B cell (primary cell): Measurements from ENCODE around the gene ELL. TPM values are rescaled to one million over a fixed set of nuclear protein-coding genes. Genes with fewer than 3 reads are reported as not detected.

Experiments
- ATAC-seq: fragments of 200-7000 bp; cut with Tn5 transposase; one replicate; pipeline ENCODE4 v1.10.0; 2021; ENCODE audit warnings: low read depth, mild to moderate bottlenecking, moderate number of reproducible peaks, moderate library complexity
- CTCF ChIA-PET: fragments of 350-600 bp; sonication (Branson Sonifier 250); formaldehyde crosslinking; loops from one replicate; lab custom pipeline; 2021; ENCODE audit warnings: antibody characterized with exemption, inconsistent platforms; lab: Charles Lee
- POLR2A ChIA-PET: fragments of 350-600 bp; sonication (Branson Sonifier 250); formaldehyde crosslinking; loops from one replicate; lab custom pipeline; 2021; ENCODE audit warnings: antibody characterized with exemption; lab: Charles Lee
- DNase-seq: peaks from one replicate; pipeline ENCODE4 v3.0.0; 2013
- H2AFZ ChIP-seq: 2 replicates; pipeline ENCODE4 v1.6.1; 2012; ENCODE audit warnings: mild to moderate bottlenecking, low read depth, low read length; ENCODE audit not compliant: insufficient read depth, poor library complexity, severe bottlenecking
- H3K27ac ChIP-seq, 2 donors: 1 replicate in 1 of 2; 2 replicates in 1 of 2; pipeline ENCODE4 v1.5.1; 2012 to 2013; ENCODE audit warnings: low read length in 2 of 2, mild to moderate bottlenecking in 2 of 2, moderate library complexity in 1 of 2
- H3K27me3 ChIP-seq, 4 experiments: fragments of 200-600 bp in 1 of 4; sonication (generic) in 1 of 4; replicated peaks in 1 of 4; 1 replicate in 2 of 4; 2 replicates in 2 of 4; pipeline versions ENCODE4 v1.6.1 to v1.7.0; 2013 to 2016; ENCODE audit warnings: low read length in 3 of 4, mild to moderate bottlenecking in 2 of 4, mixed read lengths in 1 of 4, moderate library complexity in 1 of 4; ENCODE audit not compliant: insufficient read depth in 4 of 4, control insufficient read depth in 3 of 4; ENCODE audit errors: control extremely low read depth in 1 of 4
- H3K36me3 ChIP-seq, 2 experiments: replicated peaks in 1 of 2; 1 replicate in 1 of 2; 2 replicates in 1 of 2; pipeline versions ENCODE4 v1.6.1 to v1.7.1; 2013; ENCODE audit warnings: low read length in 1 of 2; ENCODE audit not compliant: insufficient read depth in 2 of 2, control insufficient read depth in 1 of 2; ENCODE audit errors: control extremely low read depth in 1 of 2, extremely low read depth in 1 of 2
- H3K4me1 ChIP-seq, 2 donors: fragments of 200-600 bp in 1 of 2; sonication (generic) in 1 of 2; 1 replicate in 1 of 2; 2 replicates in 1 of 2; pipeline versions ENCODE4 v1.5.1 to v1.6.1; 2013 to 2017; ENCODE audit warnings: low read length in 2 of 2; ENCODE audit not compliant: control insufficient read depth in 2 of 2, insufficient read depth in 2 of 2
- H3K4me2 ChIP-seq: replicated peaks from 2 replicates; pipeline ENCODE3; 2012; ENCODE audit warnings: mild to moderate bottlenecking, low read depth, low read length; ENCODE audit not compliant: poor library complexity, severe bottlenecking
- H3K4me3 ChIP-seq, 5 experiments: fragments of 200-600 bp in 1 of 5; sonication (generic) in 1 of 5; 1 replicate in 3 of 5; 2 replicates in 2 of 5; pipeline versions ENCODE4 v1.5.1 to v1.7.0; 2011 to 2016; ENCODE audit warnings: low read length in 4 of 5, mild to moderate bottlenecking in 4 of 5, low read depth in 2 of 5, control low read depth in 1 of 5, moderate library complexity in 1 of 5; ENCODE audit not compliant: insufficient read depth in 1 of 5; ENCODE audit errors: control extremely low read depth in 1 of 5, extremely low read depth in 1 of 5
- H3K79me2 ChIP-seq: fragments of 200-600 bp; sonication (generic); one replicate; pipeline ENCODE4 v1.6.0; 2016; ENCODE audit warnings: low read length; ENCODE audit not compliant: control insufficient read depth, insufficient read depth
- H3K9ac ChIP-seq: fragments of 200-600 bp; sonication (generic); 2 replicates; pipeline ENCODE4 v1.6.1; 2017; ENCODE audit warnings: mild to moderate bottlenecking, low read length, moderate library complexity
- H3K9me3 ChIP-seq, 3 donors: one replicate each; pipeline versions ENCODE4 v1.6.1 to v1.7.1; 2013; ENCODE audit warnings: low read length in 2 of 3; ENCODE audit not compliant: control insufficient read depth in 2 of 3, insufficient read depth in 1 of 3; ENCODE audit errors: control extremely low read depth in 1 of 3
- H4K20me1 ChIP-seq: 2 replicates; pipeline ENCODE4 v1.6.0; 2012; ENCODE audit warnings: mild to moderate bottlenecking, low read length; ENCODE audit not compliant: insufficient read depth, control insufficient read depth, poor library complexity, severe bottlenecking
- H3K27ac Mint-ChIP-seq: one replicate; pipeline ENCODE4 v1.8.0; 2021; ENCODE audit warnings: mixed read lengths
- H3K27me3 Mint-ChIP-seq: one replicate; pipeline ENCODE4 v1.8.0; 2021; ENCODE audit warnings: mixed read lengths
- H3K4me1 Mint-ChIP-seq: one replicate; pipeline ENCODE4 v1.8.0; 2021; ENCODE audit warnings: mixed read lengths
- H3K4me3 Mint-ChIP-seq: one replicate; pipeline ENCODE4 v1.8.0; 2021; ENCODE audit warnings: mixed read lengths
- H3K9me3 Mint-ChIP-seq: one replicate; pipeline ENCODE4 v1.8.0; 2022; ENCODE audit warnings: mixed read lengths; ENCODE audit not compliant: insufficient read depth
- EZH2 ChIP-seq: IDR thresholded peaks from 2 replicates; pipeline ENCODE4 v1.6.1; 2012; ENCODE audit warnings: borderline replicate concordance, low read depth, mild to moderate bottlenecking, moderate library complexity, low read length; ENCODE audit not compliant: insufficient read depth, poor library complexity, severe bottlenecking
- WGBS: methylation state at CpG from one replicate; pipeline ENCODE4 v1.1.5; 2013; ENCODE audit warnings: missing lambda C conversion rate; ENCODE audit not compliant: insufficient coverage; 5-methylcytosine and 5-hydroxymethylcytosine counted together
- intact Hi-C: fragments of 100-400 bp; cut with micrococcal nuclease; formaldehyde crosslinking; loops from one replicate; pipeline ENCODE4 v1.10.0; 2022
- polyA plus RNA-seq: library from polyadenylated mRNA; depleted of rRNA; stranded (reverse); fragments of >200 nt; gene quantifications from 2 replicates; pipeline ENCODE4 v1.2.3, GENCODE V29; 2012
- total RNA-seq, 2 donors: library from RNA; stranded (reverse); fragments of 120-200 nt in 1 of 2; gene quantifications; 1 replicate in 1 of 2; 2 replicates in 1 of 2; pipeline versions ENCODE4 v1.2.3 to v1.2.4, GENCODE V29; 2013 to 2022
- TF ChIP-seq, protein P1 (sequence below): fragments of 200-600 bp; IDR thresholded peaks from one replicate; pipeline ENCODE4 v1.8.0; 2022; ENCODE audit warnings: antibody characterized with exemption, mild to moderate bottlenecking

ELL gene
- total and polyA plus RNA-seq, 2 donors (not counting 1 experiment from before 2014, with no cell fraction given): 21.2 to 31.4 TPM

DNA sequence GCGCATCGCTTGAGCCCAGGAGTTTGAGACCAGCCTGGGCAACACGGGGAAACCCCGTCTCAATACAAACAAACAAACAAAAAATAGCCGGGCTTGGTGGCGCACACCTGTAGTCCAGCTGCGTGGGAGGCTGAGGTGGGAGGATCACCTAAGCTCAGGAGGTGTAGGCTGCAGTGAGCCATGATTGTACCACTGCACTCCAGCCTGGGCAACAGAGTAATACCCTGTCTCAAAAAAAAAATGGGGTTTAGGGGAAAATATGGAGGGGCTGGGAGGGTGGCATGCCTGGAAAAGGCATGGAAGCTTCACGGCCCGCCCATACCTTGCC, 82.0 kb downstream of the ELL start:
- H3K4me1 Mint-ChIP-seq: peaks cover 27% of the 10 kb centered on the region
- H4K20me1 ChIP-seq: peaks cover 27% of the 10 kb centered on the region
- no peak for ATAC-seq
- H3K9me3 Mint-ChIP-seq: no peaks in the 10 kb centered on the region
- no peaks in the 10 kb centered on the region for H3K27me3 Mint-ChIP-seq
- ChIA-PET CTCF (interaction anchor here (0.6 to 3.3 kb wide), 5 partner anchors 11 to 408 kb away, joined by 3 to 11 read pairs (median 4); partner anchors contain the start of gene SSBP4), POLR2A (no interaction called here)
- WGBS: 97% methylated on average over 4 of the region's 9 CpGs
- H3K9me3 ChIP-seq: no peaks in the 10 kb centered on the region
- H3K79me2 ChIP-seq: no peaks in the 10 kb centered on the region
- no peak overlapping the region for H3K4me3 ChIP-seq
- no peak overlapping the region for H3K9ac ChIP-seq
- H3K4me3 Mint-ChIP-seq: no peak overlapping the region
- peaks cover 14 to 33% of the 10 kb centered on the region in 2 donors for H3K4me1 ChIP-seq
- peak overlapping the region; percentile 24 for H3K27ac Mint-ChIP-seq
- H2AFZ ChIP-seq: no peak overlapping the region
- intact Hi-C loops: no loop called here
- H3K27me3 ChIP-seq: no peaks in the 10 kb centered on the region
- no peak for DNase-seq
- peaks cover 0 to 16% of the 10 kb centered on the region in 2 experiments for H3K36me3 ChIP-seq
- no peak for TF ChIP-seq EZH2
- TF ChIP-seq, protein P1, sequence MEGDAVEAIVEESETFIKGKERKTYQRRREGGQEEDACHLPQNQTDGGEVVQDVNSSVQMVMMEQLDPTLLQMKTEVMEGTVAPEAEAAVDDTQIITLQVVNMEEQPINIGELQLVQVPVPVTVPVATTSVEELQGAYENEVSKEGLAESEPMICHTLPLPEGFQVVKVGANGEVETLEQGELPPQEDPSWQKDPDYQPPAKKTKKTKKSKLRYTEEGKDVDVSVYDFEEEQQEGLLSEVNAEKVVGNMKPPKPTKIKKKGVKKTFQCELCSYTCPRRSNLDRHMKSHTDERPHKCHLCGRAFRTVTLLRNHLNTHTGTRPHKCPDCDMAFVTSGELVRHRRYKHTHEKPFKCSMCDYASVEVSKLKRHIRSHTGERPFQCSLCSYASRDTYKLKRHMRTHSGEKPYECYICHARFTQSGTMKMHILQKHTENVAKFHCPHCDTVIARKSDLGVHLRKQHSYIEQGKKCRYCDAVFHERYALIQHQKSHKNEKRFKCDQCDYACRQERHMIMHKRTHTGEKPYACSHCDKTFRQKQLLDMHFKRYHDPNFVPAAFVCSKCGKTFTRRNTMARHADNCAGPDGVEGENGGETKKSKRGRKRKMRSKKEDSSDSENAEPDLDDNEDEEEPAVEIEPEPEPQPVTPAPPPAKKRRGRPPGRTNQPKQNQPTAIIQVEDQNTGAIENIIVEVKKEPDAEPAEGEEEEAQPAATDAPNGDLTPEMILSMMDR: no peak
- H3K4me2 ChIP-seq: no peak overlapping the region
- no peak overlapping the region for H3K27ac ChIP-seq

DNA sequence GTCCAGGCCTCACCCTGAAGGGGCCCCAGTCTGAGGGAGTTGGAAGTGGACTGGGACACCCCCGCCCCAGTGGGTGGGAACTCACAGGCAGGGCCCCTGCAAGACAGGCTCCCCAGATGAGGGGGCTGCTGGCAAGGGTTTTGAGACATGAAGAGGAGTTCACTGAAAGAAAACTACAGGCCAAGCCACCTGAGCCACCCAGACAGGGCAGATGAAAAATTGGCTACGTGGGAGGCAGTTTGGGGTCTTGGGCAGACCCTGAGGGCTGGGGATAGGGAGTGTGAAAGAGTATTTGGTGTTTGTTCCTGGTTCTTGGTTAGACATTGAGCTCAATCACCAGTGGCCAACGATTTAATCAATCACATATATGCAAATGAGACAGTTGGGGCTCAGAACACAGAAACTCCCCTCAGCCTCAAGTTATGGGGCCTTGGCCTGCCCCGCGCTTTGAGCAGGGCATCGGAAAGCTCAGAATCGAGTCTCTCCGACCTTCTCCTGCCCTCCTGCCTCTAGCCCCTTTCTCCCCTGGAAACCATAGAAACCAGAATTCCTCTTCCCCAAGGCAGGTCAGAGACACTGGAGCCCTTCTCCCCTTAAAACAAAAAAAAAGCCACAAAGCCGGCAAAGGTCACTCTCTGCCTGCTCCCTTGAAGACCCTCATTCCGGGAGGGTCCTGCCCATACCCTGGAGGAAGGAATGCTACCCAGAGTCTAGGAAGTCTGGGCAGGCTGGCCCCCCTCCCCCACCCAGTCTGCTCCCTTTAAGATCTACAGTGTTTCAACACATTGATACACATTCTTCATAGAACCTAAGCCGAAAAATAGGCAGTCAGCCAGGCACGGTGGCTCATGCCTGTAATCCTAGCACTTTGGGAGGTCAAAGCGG, 82.6 kb downstream of the ELL start:
- Histone ChIP-seq H3K27me3 (no peaks in the 10 kb centered on the region), H3K9me3 (no peaks in the 10 kb centered on the region), H2AFZ (no peak overlapping the region), H3K4me3 (no peak overlapping the region), H3K4me1 (peaks cover 17 to 37% of the 10 kb centered on the region in 2 donors), H3K27ac (no peak overlapping the region), H3K9ac (no peak overlapping the region), H3K36me3 (peaks cover 0 to 10% of the 10 kb centered on the region in 2 experiments), H3K4me2 (no peak overlapping the region), H4K20me1 (peaks cover 33% of the 10 kb centered on the region), H3K79me2 (no peaks in the 10 kb centered on the region)
- WGBS: 81% methylated on average over 12 of the region's 13 CpGs
- intact Hi-C loops: no loop called here
- ATAC-seq (no peak), DNase-seq (peak; percentile 61)
- H3K27me3 Mint-ChIP-seq: no peaks in the 10 kb centered on the region
- H3K4me3 Mint-ChIP-seq: peak overlapping the region; percentile 65
- no peak overlapping the region for H3K27ac Mint-ChIP-seq
- H3K4me1 Mint-ChIP-seq: peaks cover 33% of the 10 kb centered on the region
- ChIA-PET POLR2A (no interaction called here), CTCF (interaction anchor here (0.7 to 3.3 kb wide), 3 partner anchors 9 to 408 kb away, joined by 3 to 11 read pairs (median 4); no protein-coding TSS in a partner anchor)
- TF ChIP-seq, protein P1: no peak
- no peak for TF ChIP-seq EZH2
- no peaks in the 10 kb centered on the region for H3K9me3 Mint-ChIP-seq
